ENCODE data around the gene IL36RN. TPM values are rescaled to one million over a fixed set of nuclear protein-coding genes. Genes with fewer than 3 reads are reported as not detected.
A peak's percentile ranks its signal among the peaks of the same experiment; 100 is the strongest.

Gene IL36RN
- total RNA-seq, 4 donors from 2014 or later: 5.0 to 90.7 (median 28.9) TPM

DNA sequence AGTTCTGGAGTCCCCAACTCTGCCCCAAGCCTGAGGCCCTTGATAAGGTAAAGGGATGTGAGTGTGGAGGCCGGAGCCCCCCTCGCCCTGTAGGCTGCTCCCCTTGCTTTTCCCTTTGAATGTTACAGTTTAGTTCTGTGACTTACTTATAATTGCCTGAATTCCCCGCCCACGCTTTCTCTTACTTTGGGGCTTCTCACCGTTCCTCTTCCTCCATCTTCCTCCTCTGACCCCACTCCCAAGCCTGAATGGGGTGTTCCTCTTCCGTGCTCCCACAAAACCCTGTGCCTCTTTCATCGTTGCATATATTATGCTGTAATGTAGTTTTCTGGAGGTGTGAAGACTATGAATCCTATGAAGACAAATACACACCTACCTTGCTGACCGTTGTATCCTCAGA lies 53.4 kb downstream of the IL36RN start:
- 81 to 85% methylated on average over 8 of the region's 8 CpGs for WGBS, 2 donors
- no peaks in the 10 kb centered on the region for H3K9me3 ChIP-seq
- DNase-seq: no peak
- peak overlapping the region; percentile 63 to 98 (median 86) for H3K27ac ChIP-seq
- no peaks in the 10 kb centered on the region for H3K36me3 ChIP-seq
- intact Hi-C loops (cut with DNase I): no loop called here
- peaks cover 25 to 78% (median 42%) of the 10 kb centered on the region in 3 donors for H3K4me1 ChIP-seq
- H3K27me3 ChIP-seq: no peaks in the 10 kb centered on the region
- no peak overlapping the region for H3K4me3 ChIP-seq
- TF ChIP-seq, protein P1, sequence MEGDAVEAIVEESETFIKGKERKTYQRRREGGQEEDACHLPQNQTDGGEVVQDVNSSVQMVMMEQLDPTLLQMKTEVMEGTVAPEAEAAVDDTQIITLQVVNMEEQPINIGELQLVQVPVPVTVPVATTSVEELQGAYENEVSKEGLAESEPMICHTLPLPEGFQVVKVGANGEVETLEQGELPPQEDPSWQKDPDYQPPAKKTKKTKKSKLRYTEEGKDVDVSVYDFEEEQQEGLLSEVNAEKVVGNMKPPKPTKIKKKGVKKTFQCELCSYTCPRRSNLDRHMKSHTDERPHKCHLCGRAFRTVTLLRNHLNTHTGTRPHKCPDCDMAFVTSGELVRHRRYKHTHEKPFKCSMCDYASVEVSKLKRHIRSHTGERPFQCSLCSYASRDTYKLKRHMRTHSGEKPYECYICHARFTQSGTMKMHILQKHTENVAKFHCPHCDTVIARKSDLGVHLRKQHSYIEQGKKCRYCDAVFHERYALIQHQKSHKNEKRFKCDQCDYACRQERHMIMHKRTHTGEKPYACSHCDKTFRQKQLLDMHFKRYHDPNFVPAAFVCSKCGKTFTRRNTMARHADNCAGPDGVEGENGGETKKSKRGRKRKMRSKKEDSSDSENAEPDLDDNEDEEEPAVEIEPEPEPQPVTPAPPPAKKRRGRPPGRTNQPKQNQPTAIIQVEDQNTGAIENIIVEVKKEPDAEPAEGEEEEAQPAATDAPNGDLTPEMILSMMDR (IDR thresholded peaks at IDR 0.05): no peak
- TF ChIP-seq POLR2A (IDR thresholded peaks at IDR 0.05): no peak

DNA sequence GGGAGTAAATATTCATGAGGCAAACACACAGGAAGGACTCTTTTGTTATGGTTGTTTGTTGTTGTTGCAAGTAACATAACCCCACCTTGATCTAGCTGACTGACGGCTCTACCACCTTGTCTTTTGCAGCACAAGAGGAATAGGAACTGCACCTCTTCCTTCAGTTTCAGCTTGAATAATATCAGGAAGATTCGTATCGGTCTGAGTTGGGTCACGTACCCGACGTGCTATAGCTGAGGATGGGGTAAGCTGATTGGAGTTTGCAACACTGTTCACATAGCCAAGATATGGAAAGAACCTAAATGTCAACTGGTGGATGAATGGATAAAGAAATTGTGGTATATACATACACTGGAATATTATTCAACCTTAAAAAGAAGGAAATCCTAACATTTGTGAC lies 53.9 kb downstream of the IL36RN start:
- Histone ChIP-seq H3K4me3 (no peak overlapping the region), H3K36me3 (no peaks in the 10 kb centered on the region), H3K27me3 (no peaks in the 10 kb centered on the region), H3K4me1 (peaks cover 25 to 79% (median 42%) of the 10 kb centered on the region in 3 donors), H3K9me3 (no peaks in the 10 kb centered on the region), H3K27ac (peak overlapping the region; percentile 63 to 98 (median 86))
- TF ChIP-seq, protein P1 (IDR thresholded peaks at IDR 0.05): no peak
- no peak for TF ChIP-seq POLR2A (IDR thresholded peaks at IDR 0.05)
- no peak for DNase-seq
- intact Hi-C loops (cut with DNase I): no loop called here
- 70 to 91% methylated on average over 6 of the region's 6 CpGs for WGBS, 2 donors

- H3K4me1 ChIP-seq: peaks cover 25 to 88% (median 42%) of the 10 kb centered on the region in 3 donors
- peak overlapping the region; percentile 73 to 98 (median 89) for H3K27ac ChIP-seq
- no peaks in the 10 kb centered on the region for H3K36me3 ChIP-seq
- DNase-seq: no peak
- H3K9me3 ChIP-seq: no peaks in the 10 kb centered on the region
- 35 to 37% methylated on average over 3 of the region's 3 CpGs for WGBS, 2 donors
- TF ChIP-seq, protein P1 (IDR thresholded peaks at IDR 0.05): no peak
- TF ChIP-seq POLR2A (IDR thresholded peaks at IDR 0.05): no peak
- intact Hi-C loops (cut with DNase I): no loop called here
- no peak overlapping the region for H3K4me3 ChIP-seq
- no peaks in the 10 kb centered on the region for H3K27me3 ChIP-seq
These were observed 54.8 kb downstream of the IL36RN start for GRCh38 chr2:113113807-113114206.

Small RNAs within 50 kb of the gene (small RNA-seq; reads per million reads assigned to genes)
- gene RNU6-1180P: 0 to 0.15 (median 0) reads per million in 4 donors

Other genes starting within 250 kb of the IL36RN start
- gene IL1B, start 222.4 kb upstream of the IL36RN start, total RNA-seq: 10 to 100 TPM in 1 of 4 donors, 1 to 10 TPM in 3; 1.3 to 16.5 (median 4.4) TPM
- 1 to 10 TPM in 1 of 4 donors, not detected in 3; 1.3 TPM for gene IL37, start 148.0 kb upstream of the IL36RN start, total RNA-seq
- gene IL36G, start 81.2 kb upstream of the IL36RN start, total RNA-seq: 100 to 1,000 TPM in 1 of 4 donors, 1 to 10 TPM in 2, not detected in 1; 7.3 to 223 (median 7.7) TPM
- 100 to 1,000 TPM in 3 of 4 donors, 10 to 100 TPM in 1; 54.9 to 254 (median 207) TPM for gene IL36A, start 53.7 kb upstream of the IL36RN start, total RNA-seq
- gene IL36B, start 6.3 kb upstream of the IL36RN start, total RNA-seq: 1 to 10 TPM in 2 of 4 donors, not detected in 2; 1.5 to 1.7 TPM
- under 1 TPM in 1 of 4 donors, not detected in 3; 0.53 TPM for gene IL1F10, start 8.8 kb downstream of the IL36RN start, total RNA-seq
- gene IL1RN, start 68.4 kb downstream of the IL36RN start, total RNA-seq: 1,000 to 10,000 TPM in 2 of 4 donors, 100 to 1,000 TPM in 2; 594 to 1,539 (median 978) TPM
- gene PSD4, start 114.8 kb downstream of the IL36RN start, total RNA-seq: 10 to 100 TPM; 25.1 to 62.5 (median 50.2) TPM
- gene PAX8, start 219.7 kb downstream of the IL36RN start, total RNA-seq: 1 to 10 TPM in 3 of 4 donors, under 1 TPM in 1; 0.32 to 7.6 (median 2.7) TPM

Data from esophagus squamous epithelium (tissue), 5 donors.